CD8-positive, alpha-beta memory T cell (primary cell): ENCODE data around the gene ING4. TPM values are rescaled to one million over a fixed set of nuclear protein-coding genes. Genes with fewer than 3 reads are reported as not detected.

ENCODE experiments used
- CTCF ChIA-PET: fragments of 350-600 bp; sonication (Branson Sonifier 250); formaldehyde crosslinking; loops from one replicate; lab custom pipeline; 2021; ENCODE audit warnings: antibody characterized with exemption; lab: Charles Lee
- POLR2A ChIA-PET: fragments of 350-600 bp; sonication (Branson Sonifier 250); formaldehyde crosslinking; loops from one replicate; lab custom pipeline; 2021; ENCODE audit warnings: antibody characterized with exemption; lab: Charles Lee
- DNase-seq, 5 donors: peaks; one replicate each; pipeline versions ENCODE4 v3.0.0 to v3.0.0-alpha.2; 2020 to 2022; ENCODE audit warnings: mixed read lengths in 1 of 5
- H3K27ac ChIP-seq: one replicate; pipeline ENCODE4 v1.7.0; 2013; ENCODE audit warnings: low read depth, mild to moderate bottlenecking, low read length, moderate library complexity
- H3K27me3 ChIP-seq: 2 replicates; pipeline ENCODE4 v1.7.0; 2013; ENCODE audit warnings: low read length, mild to moderate bottlenecking; ENCODE audit not compliant: insufficient read depth, poor library complexity, severe bottlenecking
- H3K36me3 ChIP-seq: 2 replicates; pipeline ENCODE4 v1.7.0; 2013; ENCODE audit warnings: mild to moderate bottlenecking, low read length, moderate library complexity; ENCODE audit not compliant: insufficient read depth
- H3K4me1 ChIP-seq: 2 replicates; pipeline ENCODE4 v1.7.0; 2013; ENCODE audit warnings: mild to moderate bottlenecking, low read length, moderate library complexity; ENCODE audit not compliant: insufficient read depth
- H3K4me3 ChIP-seq: 2 replicates; pipeline ENCODE4 v1.7.0; 2013; ENCODE audit warnings: mild to moderate bottlenecking, low read length
- H3K9me3 ChIP-seq: 2 replicates; pipeline ENCODE4 v1.7.0; 2013; ENCODE audit warnings: mild to moderate bottlenecking, low read length
- H3K27ac Mint-ChIP-seq, 8 donors: one replicate each; pipeline ENCODE4 v1.8.0; 2020 to 2021; ENCODE audit warnings: mixed read lengths in 8 of 8, mild to moderate bottlenecking in 6 of 8, inconsistent platforms in 3 of 8, moderate library complexity in 3 of 8
- H3K27me3 Mint-ChIP-seq, 2 donors: one replicate each; pipeline ENCODE4 v1.8.0; 2020 to 2021; ENCODE audit warnings: mixed read lengths in 2 of 2, mild to moderate bottlenecking in 1 of 2, moderate library complexity in 1 of 2
- H3K36me3 Mint-ChIP-seq, 3 donors: one replicate each; pipeline ENCODE4 v1.8.0; 2020 to 2021; ENCODE audit warnings: mixed read lengths in 3 of 3, inconsistent platforms in 1 of 3, mild to moderate bottlenecking in 1 of 3
- H3K4me1 Mint-ChIP-seq, 3 donors: one replicate each; pipeline ENCODE4 v1.8.0; 2020 to 2021; ENCODE audit warnings: mixed read lengths in 3 of 3, inconsistent platforms in 1 of 3, mild to moderate bottlenecking in 1 of 3
- H3K4me3 Mint-ChIP-seq, 7 donors: one replicate each; pipeline ENCODE4 v1.8.0; 2020 to 2021; ENCODE audit warnings: mixed read lengths in 7 of 7, mild to moderate bottlenecking in 6 of 7, moderate library complexity in 4 of 7, inconsistent platforms in 2 of 7
- H3K9me3 Mint-ChIP-seq, 5 donors: one replicate each; pipeline ENCODE4 v1.8.0; 2020 to 2022; ENCODE audit warnings: mixed read lengths in 5 of 5, mild to moderate bottlenecking in 3 of 5, moderate library complexity in 2 of 5, inconsistent platforms in 1 of 5
- polyA plus RNA-seq: library from polyadenylated mRNA; unstranded; fragments of 300-500 nt; fragmentation: Illumina TruSeq; gene quantifications from one replicate; pipeline ENCODE4 v1.2.3, GENCODE V29; 2021
- total RNA-seq, 2 experiments: library from RNA; stranded (reverse); gene quantifications; one replicate each; pipeline ENCODE4 v1.2.3, GENCODE V29; 2021

The ING4 gene
- total and polyA plus RNA-seq, 3 experiments from 2014 or later = 17.4 to 80.3 (median 18.5) TPM

DNA sequence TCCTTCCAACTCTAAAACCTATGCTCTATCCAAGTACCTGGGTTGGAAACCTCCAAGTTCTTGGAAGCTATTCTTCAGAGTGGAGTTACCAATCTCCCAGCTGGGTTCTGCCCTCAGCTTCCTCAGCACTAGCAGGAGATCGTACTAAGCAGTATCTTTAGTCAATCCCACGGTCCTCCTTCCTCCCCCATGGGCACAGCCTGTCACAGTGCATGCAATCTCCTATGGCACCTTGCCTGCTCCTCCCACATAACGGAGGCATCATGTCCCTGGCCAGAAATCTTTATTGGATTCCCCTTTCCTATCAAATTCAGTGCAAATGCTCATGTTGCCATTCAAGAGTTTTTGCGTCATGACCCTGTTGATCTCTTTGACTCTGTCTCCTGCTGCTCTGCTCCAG lies 21.8 kb downstream of the ING4 start:
- Histone ChIP-seq H3K4me1 (no peaks in the 10 kb centered on the region), H3K27ac (no peak overlapping the region), H3K9me3 (no peaks in the 10 kb centered on the region), H3K4me3 (no peak overlapping the region), H3K27me3 (no peaks in the 10 kb centered on the region), H3K36me3 (no peaks in the 10 kb centered on the region)
- H3K4me3 Mint-ChIP-seq = peak overlapping the region in 1 of 7 donors; percentile 1
- CTCF ChIA-PET = interaction anchor here (1.3 kb wide), 1 partner anchor 21 kb away, joined by 5 read pairs; no protein-coding TSS in a partner anchor
- no peaks in the 10 kb centered on the region for H3K27me3 Mint-ChIP-seq
- H3K4me1 Mint-ChIP-seq = peaks cover 6 to 7% (median 7%) of the 10 kb centered on the region in 3 donors
- H3K27ac Mint-ChIP-seq = peak overlapping the region in 1 of 8 donors; percentile 70
- H3K9me3 Mint-ChIP-seq = peaks cover 0 to 10% (median 5%) of the 10 kb centered on the region in 5 donors
- DNase-seq = no peak
- H3K36me3 Mint-ChIP-seq = peaks cover 6 to 20% (median 13%) of the 10 kb centered on the region in 3 donors
- POLR2A ChIA-PET = no interaction called here

DNA sequence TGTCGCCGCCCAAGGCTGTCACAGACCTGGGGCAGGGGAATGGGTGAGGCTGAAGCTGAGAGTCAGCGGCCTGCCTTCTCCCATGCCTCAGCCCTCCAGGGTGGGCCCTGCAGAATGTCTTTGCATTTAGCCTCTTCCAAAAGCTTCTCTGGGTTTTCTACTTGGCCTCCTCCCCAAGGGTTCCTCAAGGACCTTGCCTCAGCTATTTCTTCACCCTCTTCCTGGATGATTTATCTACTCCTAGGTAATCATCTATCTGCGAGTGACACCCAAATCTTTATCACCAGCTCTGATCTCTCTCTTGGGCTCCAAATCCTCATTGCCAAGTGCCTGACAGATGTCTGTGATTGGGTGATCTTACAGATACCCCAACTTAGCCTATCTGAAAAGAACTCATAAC lies 22.4 kb downstream of the ING4 start:
- peaks cover 6 to 20% (median 13%) of the 10 kb centered on the region in 3 donors for H3K36me3 Mint-ChIP-seq
- POLR2A ChIA-PET = no interaction called here
- peaks cover under 1% of the 10 kb centered on the region for H3K4me1 ChIP-seq

DNA sequence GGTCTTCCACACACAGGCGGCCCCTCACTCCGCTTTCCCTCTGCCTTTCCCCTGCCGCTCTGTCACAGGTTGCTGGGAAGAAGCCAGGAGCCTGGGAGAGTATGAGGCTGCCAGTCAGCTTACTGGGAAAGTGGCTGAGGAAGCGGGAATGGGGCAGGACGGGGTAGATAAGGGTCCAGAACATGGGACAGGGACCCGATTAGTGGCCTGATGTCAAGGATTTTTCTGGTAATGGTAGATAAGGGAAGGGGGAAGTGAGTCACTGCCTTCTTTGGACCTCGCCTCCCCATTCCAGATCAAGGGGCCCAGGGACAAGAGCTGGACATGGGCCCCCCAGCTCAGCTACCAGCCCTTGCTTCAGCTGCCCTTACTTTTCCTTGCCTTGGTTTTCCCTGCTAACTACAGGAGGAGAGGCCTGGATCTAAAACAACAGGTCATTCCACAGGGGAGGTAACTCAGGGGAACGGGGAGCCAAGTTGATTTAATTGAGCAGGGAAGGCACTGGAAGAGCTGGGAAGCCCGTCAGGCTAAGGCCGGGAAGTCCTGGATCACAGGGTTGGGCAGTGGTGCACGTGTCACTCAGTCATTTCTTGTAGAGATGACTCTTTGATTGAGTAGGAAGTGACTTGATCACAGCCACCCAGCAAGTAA lies 23.6 kb downstream of the ING4 start:
- peak overlapping the region; percentile 54 for H3K27ac ChIP-seq
- no peaks in the 10 kb centered on the region for H3K27me3 ChIP-seq
- H3K4me1 ChIP-seq = peaks cover 8% of the 10 kb centered on the region
- CTCF ChIA-PET = no interaction called here
- POLR2A ChIA-PET = no interaction called here
- Mint-ChIP-seq H3K9me3 (peaks cover 0 to 5% (median 2%) of the 10 kb centered on the region in 5 donors), H3K27ac (no peak overlapping the region), H3K4me3 (no peak overlapping the region), H3K4me1 (peaks cover 21 to 26% (median 23%) of the 10 kb centered on the region in 3 donors), H3K36me3 (peaks cover 4 to 11% (median 10%) of the 10 kb centered on the region in 3 donors), H3K27me3 (no peaks in the 10 kb centered on the region)
- no peaks in the 10 kb centered on the region for H3K36me3 ChIP-seq
- H3K9me3 ChIP-seq = no peaks in the 10 kb centered on the region
- DNase-seq = no peak
- H3K4me3 ChIP-seq = no peak overlapping the region

More for the DNA sequence above, 22.4 kb downstream of the ING4 start:
- Mint-ChIP-seq H3K4me3 (no peak overlapping the region), H3K4me1 (peaks cover 11 to 14% (median 13%) of the 10 kb centered on the region in 3 donors), H3K27me3 (no peaks in the 10 kb centered on the region), H3K9me3 (peaks cover 0 to 10% (median 5%) of the 10 kb centered on the region in 5 donors), H3K27ac (peak overlapping the region in 1 of 8 donors; percentile 89)
- H3K36me3 ChIP-seq = no peaks in the 10 kb centered on the region
- no peak for DNase-seq
- H3K9me3 ChIP-seq = no peaks in the 10 kb centered on the region
- H3K27me3 ChIP-seq = no peaks in the 10 kb centered on the region
- CTCF ChIA-PET = interaction anchor here (1.3 kb wide), 1 partner anchor 21 kb away, joined by 5 read pairs; no protein-coding TSS in a partner anchor
- no peak overlapping the region for H3K4me3 ChIP-seq
- no peak overlapping the region for H3K27ac ChIP-seq

DNA sequence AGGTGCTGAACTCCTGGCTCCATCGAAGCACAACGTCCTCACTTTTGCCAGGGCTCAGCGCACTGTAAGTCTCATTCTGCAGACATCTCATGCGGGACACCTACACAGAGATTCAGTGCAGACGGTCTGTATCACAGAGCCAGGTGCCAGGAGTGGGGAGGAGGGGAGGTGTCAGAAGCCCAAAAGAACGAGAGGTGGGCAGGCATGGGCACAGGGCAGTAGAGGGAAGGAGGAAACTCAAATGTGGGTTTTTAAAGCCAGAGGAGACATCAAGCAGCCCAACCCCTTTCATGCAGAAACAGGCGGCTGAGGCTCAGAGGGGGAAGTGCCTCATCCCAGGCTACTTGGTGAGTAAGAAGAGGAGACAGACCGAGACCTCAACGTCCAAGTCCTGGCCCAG lies 24.6 kb downstream of the ING4 start:
- peaks cover 8% of the 10 kb centered on the region for H3K4me1 ChIP-seq
- peaks cover 26 to 31% (median 28%) of the 10 kb centered on the region in 3 donors for H3K4me1 Mint-ChIP-seq
- ChIA-PET CTCF (no interaction called here), POLR2A (no interaction called here)
- H3K27me3 ChIP-seq = no peaks in the 10 kb centered on the region
- no peaks in the 10 kb centered on the region for H3K36me3 ChIP-seq
- no peaks in the 10 kb centered on the region for H3K9me3 ChIP-seq
- H3K27ac ChIP-seq = peak overlapping the region; percentile 54
- H3K9me3 Mint-ChIP-seq = peaks cover 0 to 2% (median 0%) of the 10 kb centered on the region in 5 donors
- peaks cover 4% of the 10 kb centered on the region in 3 donors for H3K36me3 Mint-ChIP-seq
- no peak for DNase-seq
- H3K4me3 ChIP-seq = no peak overlapping the region
- no peaks in the 10 kb centered on the region for H3K27me3 Mint-ChIP-seq
- no peak overlapping the region for H3K4me3 Mint-ChIP-seq
- peak overlapping the region in 1 of 8 donors; percentile 28 for H3K27ac Mint-ChIP-seq

DNA sequence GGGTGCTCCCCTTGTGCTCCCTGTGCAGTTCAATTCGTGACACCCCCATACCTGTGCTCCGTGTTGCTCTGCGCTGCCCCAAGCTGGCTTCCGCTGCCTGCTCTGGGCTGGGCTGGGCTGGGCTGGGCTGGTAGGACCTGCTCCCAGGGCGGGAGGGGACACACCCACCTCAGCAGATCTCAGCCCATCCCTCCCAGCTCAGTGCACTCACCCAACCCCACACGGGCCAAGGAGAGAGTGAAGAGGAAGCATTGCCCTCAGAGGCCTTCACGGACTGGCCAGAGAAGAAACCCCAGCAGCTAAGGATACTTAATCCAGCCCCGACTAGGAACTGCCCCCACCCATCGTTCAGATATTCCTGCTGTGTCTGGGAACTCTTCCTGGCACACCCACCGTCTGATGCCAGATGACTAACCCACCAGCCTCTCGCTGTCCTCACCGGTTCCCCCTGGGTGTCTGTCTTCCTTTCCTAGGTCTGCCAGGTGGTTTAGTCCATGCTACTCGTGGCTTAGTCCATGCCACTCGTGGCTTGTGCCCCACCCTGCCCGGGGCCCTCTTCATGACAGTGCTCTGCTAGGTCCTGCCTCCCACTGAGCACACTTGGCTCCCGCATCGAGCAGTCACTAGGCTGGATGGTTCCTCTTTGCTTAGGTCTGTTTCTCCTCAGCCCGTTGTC lies 26.9 kb downstream of the ING4 start, which contains the start of gene LPAR5:
TSS of gene LPAR5 (minus strand) at position 104 of the 676 bp plus-strand sequence. CDS start 14,711 bp downstream, outside the sequence.
- Histone ChIP-seq H3K9me3 (no peaks in the 10 kb centered on the region), H3K4me3 (peak within 1 kb of the TSS; percentile 42), H3K4me1 (peaks cover 32% of the 10 kb centered on the region), H3K27me3 (no peaks in the 10 kb centered on the region), H3K27ac (peak within 1 kb of the TSS; percentile 67), H3K36me3 (no peaks in the 10 kb centered on the region)
- Mint-ChIP-seq H3K27ac (peak within 1 kb of the TSS; percentile 91 to 96 (median 94)), H3K4me1 (peaks cover 49 to 54% (median 50%) of the 10 kb centered on the region in 3 donors), H3K9me3 (no peaks in the 10 kb centered on the region), H3K27me3 (no peaks in the 10 kb centered on the region), H3K4me3 (peak within 1 kb of the TSS; percentile 79 to 93 (median 88)), H3K36me3 (peaks cover 0 to 8% (median 0%) of the 10 kb centered on the region in 3 donors)
- peak in 4 of 5 donors; percentile 31 to 66 (median 34) for DNase-seq
- ChIA-PET CTCF (interaction anchor here (0.8 to 1.9 kb wide), 9 partner anchors 8 to 309 kb away, joined by 3 to 5 read pairs (median 4); partner anchors contain the start of gene ZNF384), POLR2A (interaction anchor here (1.0 to 3.1 kb wide), 6 partner anchors 8 to 53 kb away, joined by 3 to 18 read pairs (median 7); partner anchors contain the start of gene ZNF384)

DNA sequence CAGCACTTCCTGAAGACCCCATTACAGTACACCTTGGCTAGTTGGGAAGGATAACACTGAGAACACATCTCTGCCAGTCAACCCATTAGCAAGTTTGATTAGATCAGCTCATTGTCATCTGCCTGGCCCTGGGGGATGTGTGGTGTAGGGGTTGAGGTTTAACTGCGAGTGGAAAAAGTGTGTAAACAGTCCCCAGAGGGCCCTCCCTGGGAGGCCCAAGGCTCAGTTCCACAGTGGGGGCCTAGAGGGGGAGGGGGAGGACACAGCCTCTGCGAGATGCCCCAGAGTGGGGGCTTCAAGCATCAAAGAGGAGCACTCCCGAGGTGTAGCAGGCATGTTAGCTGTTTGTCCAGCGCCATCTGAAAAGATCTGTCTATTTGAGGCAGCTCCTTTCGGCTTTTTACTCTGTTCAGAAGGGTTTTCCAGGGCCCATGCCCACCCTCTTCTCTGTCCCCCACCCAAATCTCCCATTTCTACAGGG lies 27.5 kb downstream of the ING4 start:
- CTCF ChIA-PET = interaction anchor here (0.8 to 1.9 kb wide), 10 partner anchors 9 to 309 kb away, joined by 3 to 5 read pairs (median 4); partner anchors contain the start of gene ZNF384
- Mint-ChIP-seq H3K9me3 (no peaks in the 10 kb centered on the region), H3K4me1 (peaks cover 54 to 60% (median 56%) of the 10 kb centered on the region in 3 donors), H3K27ac (peak overlapping the region; percentile 91 to 96 (median 94)), H3K27me3 (no peaks in the 10 kb centered on the region), H3K4me3 (peak overlapping the region; percentile 79 to 93 (median 88)), H3K36me3 (peaks cover 0 to 11% (median 0%) of the 10 kb centered on the region in 3 donors)
- no peaks in the 10 kb centered on the region for H3K9me3 ChIP-seq
- peak overlapping the region; percentile 42 for H3K4me3 ChIP-seq
- POLR2A ChIA-PET = interaction anchor here (1.0 to 3.1 kb wide), 7 partner anchors 9 to 140 kb away, joined by 3 to 18 read pairs (median 7); partner anchors contain the start of gene ZNF384
- peak; percentile 25 to 86 (median 37) for DNase-seq
- peak overlapping the region; percentile 67 for H3K27ac ChIP-seq
- H3K27me3 ChIP-seq = no peaks in the 10 kb centered on the region
- H3K4me1 ChIP-seq = peaks cover 37% of the 10 kb centered on the region
- H3K36me3 ChIP-seq = no peaks in the 10 kb centered on the region
